Colonic mucosa (tissue), 4 donors: Measurements from ENCODE around the gene PHKA2. TPM values are rescaled to one million over a fixed set of nuclear protein-coding genes. Genes with fewer than 3 reads are reported as not detected.

Experiments
- DNase-seq: peaks from one replicate; pipeline ENCODE4 v3.0.0-alpha.2; 2020
- H3K27ac ChIP-seq: fragments of 200-600 bp; one replicate; pipeline ENCODE4 v1.8.0; 2021
- H3K27me3 ChIP-seq: fragments of 200-600 bp; one replicate; pipeline ENCODE4 v1.8.0; 2021
- H3K36me3 ChIP-seq: fragments of 200-600 bp; one replicate; pipeline ENCODE4 v1.8.0; 2021
- H3K4me1 ChIP-seq: fragments of 200-600 bp; one replicate; pipeline ENCODE4 v1.8.0; 2021; ENCODE audit warnings: mild to moderate bottlenecking
- H3K4me3 ChIP-seq: fragments of 200-600 bp; one replicate; pipeline ENCODE4 v1.8.0; 2021
- H3K9ac ChIP-seq, 2 donors: one replicate each; pipeline ENCODE4 v1.7.0; 2013; ENCODE audit warnings: control low read depth in 2 of 2, low read depth in 2 of 2, low read length in 2 of 2
- H3K9me3 ChIP-seq: fragments of 200-600 bp; one replicate; pipeline ENCODE4 v1.8.0; 2021
- CTCF ChIP-seq: fragments of 200-600 bp; IDR thresholded peaks from one replicate; pipeline ENCODE4 v1.8.0; 2022; ENCODE audit warnings: antibody characterized with exemption, mild to moderate bottlenecking
- intact Hi-C: fragments of 100-400 bp; cut with DNase I; formaldehyde crosslinking; loops from one replicate; pipeline ENCODE4 v1.14.1; 2022
- total RNA-seq, 2 donors: library from RNA; stranded (reverse); fragmentation: NEBNext Ultra II Directional in 1 of 2; extraction: Animal tissue kit (Norgen Biotek cat#: 25700) in 1 of 2; gene quantifications; one replicate each; pipeline ENCODE4 v1.2.1, GENCODE V29; 2021
- donor health status: healthy.
- donor health status: DM: no; HTN: no; CAD: no.
- donor health status: DM: no; HTN: no; CAD: no.

The PHKA2 gene
- total RNA-seq, 2 donors from 2014 or later, result 22.8 to 38.6 TPM

- Histone ChIP-seq H3K36me3 (no peaks in the 10 kb centered on the region), H3K9me3 (no peaks in the 10 kb centered on the region), H3K4me3 (no peak overlapping the region), H3K27ac (no peak overlapping the region), H3K4me1 (no peaks in the 10 kb centered on the region), H3K27me3 (no peaks in the 10 kb centered on the region), H3K9ac (no peak overlapping the region)
- no peak for TF ChIP-seq CTCF
- no peak for DNase-seq
- intact Hi-C loops, result loop anchor here (5.0 kb wide), 1 partner anchor 398 kb away; no protein-coding TSS in a partner anchor
Observed at GRCh38 chrX:18934708-18935107, 49.2 kb downstream of the PHKA2 start.

- no peak for TF ChIP-seq CTCF
- Histone ChIP-seq H3K27ac (no peak overlapping the region), H3K9me3 (no peaks in the 10 kb centered on the region), H3K36me3 (no peaks in the 10 kb centered on the region), H3K9ac (no peak overlapping the region), H3K4me3 (no peak overlapping the region), H3K27me3 (no peaks in the 10 kb centered on the region), H3K4me1 (no peaks in the 10 kb centered on the region)
- intact Hi-C loops, result loop anchor here (5.0 kb wide), 1 partner anchor 399 kb away; no protein-coding TSS in a partner anchor
- DNase-seq, result no peak
Observed at GRCh38 chrX:18933617-18934016, 50.3 kb downstream of the PHKA2 start.

- Histone ChIP-seq H3K9me3 (no peaks in the 10 kb centered on the region), H3K36me3 (no peaks in the 10 kb centered on the region), H3K27me3 (no peaks in the 10 kb centered on the region), H3K27ac (no peak overlapping the region), H3K4me3 (no peak overlapping the region), H3K9ac (no peak overlapping the region), H3K4me1 (no peaks in the 10 kb centered on the region)
- intact Hi-C loops, result loop anchor here (5.0 kb wide), 1 partner anchor 400 kb away; no protein-coding TSS in a partner anchor
- DNase-seq, result peak; percentile 20
- TF ChIP-seq CTCF, result no peak
Observed at GRCh38 chrX:18931972-18932371, 51.9 kb downstream of the PHKA2 start.

- H3K36me3 ChIP-seq, result no peaks in the 10 kb centered on the region
- no peak for TF ChIP-seq CTCF
- intact Hi-C loops, result loop anchor here (5.0 to 10.0 kb wide), 2 partner anchors 403 to 535 kb away; no protein-coding TSS in a partner anchor
- no peaks in the 10 kb centered on the region for H3K9me3 ChIP-seq
- H3K4me1 ChIP-seq, result no peaks in the 10 kb centered on the region
- no peak overlapping the region for H3K9ac ChIP-seq
- no peak for DNase-seq
- H3K27me3 ChIP-seq, result no peaks in the 10 kb centered on the region
- H3K4me3 ChIP-seq, result no peak overlapping the region
- no peak overlapping the region for H3K27ac ChIP-seq
Observed at GRCh38 chrX:18929775-18930174, 54.1 kb downstream of the PHKA2 start.

GRCh38 chrX:18927558-18927957 lies 56.4 kb downstream of the PHKA2 start:
- H3K36me3 ChIP-seq, result no peaks in the 10 kb centered on the region
- intact Hi-C loops, result loop anchor here (10.0 kb wide), 1 partner anchor 533 kb away; no protein-coding TSS in a partner anchor

More at GRCh38 chrX:18927558-18927957, 56.4 kb downstream of the PHKA2 start:
- no peaks in the 10 kb centered on the region for H3K27me3 ChIP-seq
- no peaks in the 10 kb centered on the region for H3K4me1 ChIP-seq
- no peak for TF ChIP-seq CTCF
- no peaks in the 10 kb centered on the region for H3K9me3 ChIP-seq
- H3K9ac ChIP-seq, result no peak overlapping the region
- no peak overlapping the region for H3K27ac ChIP-seq
- no peak overlapping the region for H3K4me3 ChIP-seq
- DNase-seq, result no peak
